ENCODE measurements around the gene PCDHA2.
"Not testable (repeated sequence)": the region's sequence is repeated elsewhere in the genome, so short reads cannot be mapped to it uniquely, and the experiment has no call there.

Gene PCDHA2

GRCh38 chr5:140794595-140795258 lies at the start of gene PCDHA2:
Gene PCDHA2 (plus strand): TSS chr5:140794852.
- Histone ChIP-seq H3K9me3 (ENCODE audit: control insufficient read depth, insufficient read depth, low read length) (no peaks in the 10 kb centered on the region), H3K9ac (ENCODE audit: low read depth, low read length) (peak within 1 kb of the TSS; percentile 57; the same call in 1 of the 2 replicates), H3K4me1 (ENCODE audit: insufficient read depth, low read length) (no peaks in the 10 kb centered on the region), H3K36me3 (ENCODE audit: insufficient read depth, low read length) (no peaks in the 10 kb centered on the region)

GRCh38 chr5:140753561-140753960 lies 41.1 kb upstream of the PCDHA2 start:
- Histone ChIP-seq H3K4me1 (ENCODE audit: insufficient read depth, low read length) (no peaks in the 10 kb centered on the region), H3K9me3 (ENCODE audit: control insufficient read depth, insufficient read depth, low read length) (no peaks in the 10 kb centered on the region), H3K36me3 (ENCODE audit: insufficient read depth, low read length) (no peaks in the 10 kb centered on the region), H3K9ac (ENCODE audit: low read depth, low read length) (no peak overlapping the region)

GRCh38 chr5:140764177-140764973 lies 30.3 kb upstream of the PCDHA2 start:
- no peaks in the 10 kb centered on the region for H3K36me3 ChIP-seq (ENCODE audit: insufficient read depth, low read length)

GRCh38 chr5:140767444-140767843 lies 27.2 kb upstream of the PCDHA2 start:
- Histone ChIP-seq H3K9ac (ENCODE audit: low read depth, low read length) (no peak overlapping the region), H3K4me1 (ENCODE audit: insufficient read depth, low read length) (no peaks in the 10 kb centered on the region), H3K36me3 (ENCODE audit: insufficient read depth, low read length) (no peaks in the 10 kb centered on the region), H3K9me3 (ENCODE audit: control insufficient read depth, insufficient read depth, low read length) (peaks cover 15% of the 10 kb centered on the region)

More at GRCh38 chr5:140764177-140764973, 30.3 kb upstream of the PCDHA2 start:
- Histone ChIP-seq H3K9me3 (ENCODE audit: control insufficient read depth, insufficient read depth, low read length) (peaks cover 15% of the 10 kb centered on the region; the same call in 1 of the 2 replicates), H3K4me1 (ENCODE audit: insufficient read depth, low read length) (no peaks in the 10 kb centered on the region), H3K9ac (ENCODE audit: low read depth, low read length) (no peak overlapping the region)

- Histone ChIP-seq H3K9ac (ENCODE audit: low read depth, low read length) (no peak overlapping the region), H3K4me1 (ENCODE audit: insufficient read depth, low read length) (no peaks in the 10 kb centered on the region), H3K36me3 (ENCODE audit: insufficient read depth, low read length) (no peaks in the 10 kb centered on the region), H3K9me3 (ENCODE audit: control insufficient read depth, insufficient read depth, low read length) (peaks cover 8% of the 10 kb centered on the region; the same call in 1 of the 2 replicates)
Measured at GRCh38 chr5:140780512-140780911, 14.1 kb upstream of the PCDHA2 start.

- H3K4me1 ChIP-seq (ENCODE audit: insufficient read depth, low read length) = no peaks in the 10 kb centered on the region
- H3K9me3 ChIP-seq (ENCODE audit: control insufficient read depth, insufficient read depth, low read length) = peaks cover 9% of the 10 kb centered on the region
- no peak within 1 kb of the TSS for H3K9ac ChIP-seq (ENCODE audit: low read depth, low read length)
- no peaks in the 10 kb centered on the region for H3K36me3 ChIP-seq (ENCODE audit: insufficient read depth, low read length)
Measured at GRCh38 chr5:140785905-140786686, 8.6 kb upstream of the PCDHA2 start, which contains the start of gene PCDHA1. Gene PCDHA1 (plus strand): TSS chr5:140786140.

GRCh38 chr5:140787422-140787821 lies 7.2 kb upstream of the PCDHA2 start:
- H3K4me1 ChIP-seq (ENCODE audit: insufficient read depth, low read length); H3K9me3 ChIP-seq (ENCODE audit: control insufficient read depth, insufficient read depth, low read length); H3K36me3 ChIP-seq (ENCODE audit: insufficient read depth, low read length); H3K9ac ChIP-seq (ENCODE audit: low read depth, low read length): not testable (repeated sequence)

GRCh38 chr5:140787849-140788504 lies 6.7 kb upstream of the PCDHA2 start:
- not testable (repeated sequence) for H3K4me1 ChIP-seq (ENCODE audit: insufficient read depth, low read length); H3K36me3 ChIP-seq (ENCODE audit: insufficient read depth, low read length); H3K9me3 ChIP-seq (ENCODE audit: control insufficient read depth, insufficient read depth, low read length); H3K9ac ChIP-seq (ENCODE audit: low read depth, low read length)

GRCh38 chr5:140791089-140791488 lies 3.6 kb upstream of the PCDHA2 start:
- Histone ChIP-seq H3K9ac (ENCODE audit: low read depth, low read length) (no peak overlapping the region), H3K36me3 (ENCODE audit: insufficient read depth, low read length) (no peaks in the 10 kb centered on the region), H3K9me3 (ENCODE audit: control insufficient read depth, insufficient read depth, low read length) (peaks cover 4% of the 10 kb centered on the region; the same call in 1 of the 2 replicates), H3K4me1 (ENCODE audit: insufficient read depth, low read length) (no peaks in the 10 kb centered on the region)

- H3K9me3 ChIP-seq (ENCODE audit: control insufficient read depth, insufficient read depth, low read length) = no peaks in the 10 kb centered on the region
- no peaks in the 10 kb centered on the region for H3K36me3 ChIP-seq (ENCODE audit: insufficient read depth, low read length)
- H3K9ac ChIP-seq (ENCODE audit: low read depth, low read length) = peak overlapping the region; percentile 57; the same call in 1 of the 2 replicates
- H3K4me1 ChIP-seq (ENCODE audit: insufficient read depth, low read length) = no peaks in the 10 kb centered on the region
Measured at GRCh38 chr5:140795259-140795641, 598 bp downstream of the PCDHA2 start.

GRCh38 chr5:140796072-140796717 lies 1.5 kb downstream of the PCDHA2 start:
- H3K36me3 ChIP-seq (ENCODE audit: insufficient read depth, low read length); H3K9me3 ChIP-seq (ENCODE audit: control insufficient read depth, insufficient read depth, low read length); H3K9ac ChIP-seq (ENCODE audit: low read depth, low read length); H3K4me1 ChIP-seq (ENCODE audit: insufficient read depth, low read length): not testable (repeated sequence)

GRCh38 chr5:140796718-140797095 lies 2.1 kb downstream of the PCDHA2 start:
- Histone ChIP-seq H3K9ac (ENCODE audit: low read depth, low read length) (no peak overlapping the region), H3K9me3 (ENCODE audit: control insufficient read depth, insufficient read depth, low read length) (peaks cover under 1% of the 10 kb centered on the region; the same call in 1 of the 2 replicates), H3K4me1 (ENCODE audit: insufficient read depth, low read length) (no peaks in the 10 kb centered on the region), H3K36me3 (ENCODE audit: insufficient read depth, low read length) (no peaks in the 10 kb centered on the region)

GRCh38 chr5:140800816-140801493 lies 6.3 kb downstream of the PCDHA2 start, which contains the start of gene PCDHA3:
Gene PCDHA3 (plus strand): TSS chr5:140801057.
- H3K9ac ChIP-seq (ENCODE audit: low read depth, low read length) = no peak within 1 kb of the TSS
- no peaks in the 10 kb centered on the region for H3K4me1 ChIP-seq (ENCODE audit: insufficient read depth, low read length)
- peaks cover 5% of the 10 kb centered on the region; the same call in 1 of the 2 replicates for H3K9me3 ChIP-seq (ENCODE audit: control insufficient read depth, insufficient read depth, low read length)
- H3K36me3 ChIP-seq (ENCODE audit: insufficient read depth, low read length) = no peaks in the 10 kb centered on the region

Measured in ES-I3 (cell line).